CD4-positive, alpha-beta T cell treated with Interleukin-15 for 4 hours (primary cell): ENCODE results near the gene NFATC1.

Source experiments
- DNase-seq: peaks from one replicate; pipeline ENCODE4 v3.0.0-alpha.2; 2020; ENCODE audit warnings: low spot score

The NFATC1 gene

DNA sequence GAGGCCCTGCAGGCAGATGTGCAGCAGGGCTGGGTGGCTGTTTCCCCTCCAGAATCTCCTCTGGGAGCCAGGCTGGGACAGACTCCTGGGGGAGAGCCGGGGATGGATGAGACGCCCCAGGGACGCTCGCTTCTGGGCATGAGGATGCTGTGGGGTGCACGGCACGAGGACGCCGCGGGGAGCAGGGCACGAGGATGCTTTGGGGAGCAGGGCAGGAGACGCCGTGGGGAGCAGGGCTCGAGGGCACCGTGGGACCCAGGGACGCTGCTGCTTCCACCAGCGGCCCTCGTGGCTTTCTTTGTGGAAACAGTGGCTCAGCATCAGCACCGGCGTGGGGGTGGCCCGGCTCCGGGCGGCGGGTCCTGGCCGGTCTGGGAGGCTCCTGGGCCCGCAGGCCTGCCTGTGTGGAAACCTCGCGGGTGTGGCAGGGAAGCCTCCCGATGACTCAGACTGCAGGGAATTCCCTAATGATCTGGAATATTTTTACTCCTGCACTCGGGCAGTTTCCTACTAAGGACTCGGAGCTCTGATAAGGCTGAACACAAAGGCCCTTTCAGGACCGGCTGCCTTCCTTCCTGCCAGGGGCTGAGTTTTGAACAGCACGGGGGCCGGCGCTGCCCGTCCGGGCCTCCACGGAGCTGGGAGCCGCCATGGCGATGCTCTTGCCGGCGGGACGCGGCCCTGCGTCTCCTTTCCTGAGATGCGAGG lies 62.6 kb downstream of the NFATC1 start:
- no peak for DNase-seq

DNA sequence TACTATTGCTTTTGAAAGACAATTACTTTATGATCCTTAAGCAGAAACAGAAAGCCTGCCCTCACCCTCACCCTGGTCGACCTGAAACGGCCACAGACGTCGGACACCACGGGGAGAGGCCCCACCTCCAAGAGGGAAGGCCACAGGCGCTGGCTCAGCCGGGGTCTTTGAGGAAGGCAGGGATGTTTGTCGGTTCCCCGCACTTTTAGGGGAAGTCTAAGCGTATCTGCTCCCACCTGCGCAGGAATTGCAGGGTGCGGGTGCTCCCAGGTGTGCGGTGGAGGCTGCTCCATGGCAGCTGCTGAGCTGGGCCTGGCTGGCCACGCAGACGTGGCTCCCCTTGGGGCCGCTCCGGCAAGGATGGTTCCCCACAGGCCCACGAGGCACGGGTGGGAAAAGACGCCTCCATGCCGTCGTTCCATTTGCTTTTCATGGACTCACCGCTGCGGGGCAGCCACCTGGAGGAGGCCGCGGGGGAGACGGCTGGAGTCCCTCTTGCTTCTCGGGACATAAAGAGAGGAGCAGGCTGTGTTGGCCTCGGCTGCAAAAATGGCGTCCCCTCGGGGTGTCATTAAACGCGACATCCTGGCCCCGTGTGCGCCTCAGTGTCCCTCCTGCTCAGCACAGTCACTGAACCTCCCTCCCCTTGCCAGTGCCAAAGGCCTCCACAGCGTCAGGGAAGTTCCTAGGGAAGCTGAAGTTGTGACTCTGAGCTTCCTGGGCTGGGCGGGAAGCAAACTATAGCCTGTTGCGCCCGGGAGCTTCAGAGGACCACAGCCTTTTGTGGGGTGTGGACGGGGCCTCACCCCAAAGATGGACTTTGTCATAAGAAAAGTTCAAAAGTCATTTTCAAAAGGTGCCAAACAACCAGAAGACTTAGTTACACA lies 63.4 kb downstream of the NFATC1 start:
- DNase-seq: no peak

DNA sequence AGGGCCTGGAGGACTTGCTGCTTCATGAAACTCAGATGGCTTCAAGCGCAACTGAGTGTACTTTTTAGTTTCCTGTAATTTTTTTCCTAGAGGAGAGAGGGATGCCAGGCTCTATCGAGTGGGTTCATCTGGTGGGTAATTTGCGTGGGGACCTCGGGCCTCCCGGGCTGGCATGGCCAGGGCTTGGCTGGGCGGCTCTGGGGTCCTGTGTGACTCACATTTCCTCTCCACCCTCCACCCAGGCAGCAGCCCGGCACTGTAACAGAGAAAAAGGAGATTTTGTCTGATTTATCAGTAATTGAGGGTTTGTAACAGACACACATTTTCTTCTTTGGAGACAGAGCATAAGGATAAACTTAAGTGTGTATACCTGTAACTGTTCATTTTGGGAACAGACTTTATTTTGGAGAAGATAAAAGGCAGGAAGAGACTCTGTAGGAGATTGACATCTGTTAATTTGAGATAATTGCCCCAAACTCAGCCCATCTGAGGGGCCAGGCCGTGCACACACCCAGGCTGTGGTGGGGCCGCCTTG lies 64.3 kb downstream of the NFATC1 start:
- DNase-seq: no peak

GRCh38 chr18:79460481-79461300 lies 65.0 kb downstream of the NFATC1 start:
- no peak for DNase-seq

GRCh38 chr18:79461627-79462026 lies 65.9 kb downstream of the NFATC1 start:
- no peak for DNase-seq

GRCh38 chr18:79463424-79463960 lies 67.8 kb downstream of the NFATC1 start:
- DNase-seq: no peak

- no peak for DNase-seq
Measured at GRCh38 chr18:79465392-79465991, 69.8 kb downstream of the NFATC1 start.

- no peak for DNase-seq
Measured at GRCh38 chr18:79466591-79466990, 70.9 kb downstream of the NFATC1 start.

DNA sequence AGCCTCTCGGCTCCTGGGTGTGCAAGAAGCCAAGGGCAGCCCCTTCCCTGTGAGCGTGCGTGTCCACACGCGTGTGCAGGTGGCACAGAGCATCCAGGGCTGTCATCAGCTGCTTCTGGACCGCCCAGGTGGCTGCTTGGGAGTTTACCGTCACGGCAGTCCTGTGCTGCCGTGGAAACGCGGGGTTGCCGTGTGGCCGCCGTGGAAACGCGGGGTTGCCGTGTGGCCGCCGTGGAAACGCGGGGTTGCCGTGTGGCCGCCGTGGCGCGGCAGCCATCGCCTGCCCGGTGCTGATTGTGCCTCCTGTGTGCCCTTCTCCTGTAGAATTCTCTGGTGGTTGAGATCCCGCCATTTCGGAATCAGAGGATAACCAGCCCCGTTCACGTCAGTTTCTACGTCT lies 71.4 kb downstream of the NFATC1 start:
- no peak for DNase-seq

GRCh38 chr18:79468119-79468789 lies 72.5 kb downstream of the NFATC1 start:
- no peak for DNase-seq

GRCh38 chr18:79469309-79469708 lies 73.6 kb downstream of the NFATC1 start:
- no peak for DNase-seq

GRCh38 chr18:79469751-79470505 lies 74.2 kb downstream of the NFATC1 start:
- no peak for DNase-seq

DNA sequence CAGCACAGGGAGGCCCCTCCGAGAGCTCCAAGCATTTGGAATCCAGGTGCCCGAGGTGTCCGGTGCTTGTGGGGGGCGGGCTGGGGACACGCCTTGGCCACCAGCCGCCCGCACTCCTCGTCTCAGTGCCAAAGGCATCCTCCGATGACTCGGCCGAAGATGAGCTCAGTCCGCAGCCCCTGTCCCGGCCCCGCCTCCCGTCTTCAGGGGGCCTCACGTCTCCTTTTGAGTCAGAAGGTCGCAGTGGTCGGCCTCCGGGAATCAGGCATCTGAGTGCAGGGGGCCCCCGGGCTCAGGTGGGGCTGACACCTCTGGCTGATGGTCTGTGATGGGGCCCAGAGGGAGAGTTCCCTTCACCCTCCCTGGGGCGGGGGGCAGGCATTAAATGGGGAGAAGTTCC lies 74.8 kb downstream of the NFATC1 start:
- DNase-seq: no peak

DNA sequence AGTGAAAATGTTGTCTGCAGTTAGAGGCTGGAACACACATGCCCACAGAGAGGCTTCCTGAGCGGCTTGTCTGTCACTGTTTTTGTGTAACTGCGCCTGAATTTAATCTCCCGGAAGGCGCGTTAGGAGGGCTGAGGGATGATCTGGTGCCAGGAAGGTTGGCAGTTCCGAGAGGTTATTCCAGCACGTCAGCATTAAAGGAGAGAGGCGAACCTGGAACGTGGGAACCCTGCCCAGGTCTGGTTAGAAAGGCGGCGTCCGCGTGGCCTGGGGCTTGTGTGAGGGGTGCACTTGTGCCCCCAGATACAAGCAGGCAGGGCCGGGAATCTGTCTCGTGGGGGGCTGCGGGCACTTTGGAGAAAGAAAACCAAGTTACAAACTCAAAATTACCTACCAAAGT lies 75.3 kb downstream of the NFATC1 start:
- no peak for DNase-seq

DNA sequence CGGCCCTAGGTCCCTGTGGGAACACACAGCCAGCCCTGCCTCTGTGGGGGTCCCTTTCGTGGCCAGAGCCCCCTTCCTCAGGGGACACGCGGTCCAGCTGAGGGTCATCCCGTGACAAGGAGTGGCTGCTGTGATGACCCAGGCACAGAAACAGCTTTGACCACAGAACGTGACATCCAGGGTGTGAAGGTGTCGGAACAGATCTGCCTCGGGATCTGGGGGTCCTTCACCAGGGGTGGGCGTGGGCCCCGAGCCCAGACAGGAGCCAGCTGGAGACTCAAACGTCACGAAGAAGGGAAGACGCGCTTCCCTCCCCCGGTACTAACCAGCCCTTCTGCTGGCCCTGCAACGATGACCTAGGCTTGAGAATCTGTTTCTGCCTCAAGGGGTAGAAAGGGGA lies 75.9 kb downstream of the NFATC1 start:
- DNase-seq: no peak

- DNase-seq: no peak
Measured at GRCh38 chr18:79472176-79472575, 76.4 kb downstream of the NFATC1 start.

GRCh38 chr18:79472946-79473345 lies 77.2 kb downstream of the NFATC1 start:
- DNase-seq: no peak

- no peak for DNase-seq
Measured at GRCh38 chr18:79476031-79476917, 80.5 kb downstream of the NFATC1 start.

- DNase-seq: no peak
Measured at GRCh38 chr18:79476918-79477571, 81.3 kb downstream of the NFATC1 start.
